GM04504 (cell line): ENCODE measurements around the gene C3orf18.

Experiments
- DNase-seq: peaks from one replicate; pipeline ENCODE4 v3.0.0-alpha.2; 2012; ENCODE audit warnings: low read depth

C3orf18 gene

GRCh38 chr3:50567386-50568167 lies at the start of gene C3orf18:
Gene C3orf18 (minus strand): TSS chr3:50567747. CDS start chr3:50565699, 2,048 bp downstream.
- DNase-seq = peak; percentile 74

- DNase-seq = peak; percentile 70
Observed at GRCh38 chr3:50616770-50617095, 49.2 kb upstream of the C3orf18 start.

- DNase-seq = no peak
Observed at GRCh38 chr3:50616003-50616769, 48.6 kb upstream of the C3orf18 start.

GRCh38 chr3:50615190-50615589 lies 47.6 kb upstream of the C3orf18 start:
- no peak for DNase-seq

- DNase-seq = no peak
Observed at GRCh38 chr3:50612970-50613846, 45.7 kb upstream of the C3orf18 start.

- no peak for DNase-seq
Observed at GRCh38 chr3:50612234-50612882, 44.8 kb upstream of the C3orf18 start.

- DNase-seq = peak; percentile 85
Observed at GRCh38 chr3:50611464-50612233, 44.1 kb upstream of the C3orf18 start, which contains the start of gene CISH. Gene CISH (minus strand): TSS chr3:50611774. CDS start chr3:50611650, 124 bp downstream.

- no peak for DNase-seq
Observed at GRCh38 chr3:50610992-50611463, 43.5 kb upstream of the C3orf18 start.

- DNase-seq = no peak
Observed at GRCh38 chr3:50610181-50610971, 42.8 kb upstream of the C3orf18 start.

GRCh38 chr3:50609763-50610085 lies 42.2 kb upstream of the C3orf18 start:
- no peak for DNase-seq

GRCh38 chr3:50609071-50609762 lies 41.7 kb upstream of the C3orf18 start:
- no peak for DNase-seq

- DNase-seq = no peak
Observed at GRCh38 chr3:50608278-50608677, 40.7 kb upstream of the C3orf18 start.

GRCh38 chr3:50607271-50608091 lies 39.9 kb upstream of the C3orf18 start:
- DNase-seq = no peak

GRCh38 chr3:50606596-50606995 lies 39.0 kb upstream of the C3orf18 start:
- no peak for DNase-seq

GRCh38 chr3:50605901-50606326 lies 38.4 kb upstream of the C3orf18 start:
- DNase-seq = no peak

GRCh38 chr3:50604628-50605588 lies 37.4 kb upstream of the C3orf18 start:
- DNase-seq = no peak

GRCh38 chr3:50604110-50604621 lies 36.6 kb upstream of the C3orf18 start:
- DNase-seq = no peak
